H9 (cell line): ENCODE measurements around the gene TMBIM6. TPM values are rescaled to one million over a fixed set of nuclear protein-coding genes. Genes with fewer than 3 reads are reported as not detected.
"Not testable (repeated sequence)": the region's sequence is repeated elsewhere in the genome, so short reads cannot be mapped to it uniquely, and the experiment has no call there.

Source experiments
- DNase-seq: peaks from one replicate; pipeline ENCODE4 v3.0.0-alpha.2; 2017
- H2AFZ ChIP-seq: one replicate; pipeline ENCODE4 v1.6.1; 2013; ENCODE audit warnings: mild to moderate bottlenecking, low read length, control low read depth, moderate library complexity
- H2AK5ac ChIP-seq: 2 replicates; pipeline ENCODE4 v1.6.1; 2013; ENCODE audit warnings: low read length, control low read depth, mixed read lengths; ENCODE audit not compliant: insufficient read length
- H2BK120ac ChIP-seq: one replicate; pipeline ENCODE4 v1.6.1; 2013; ENCODE audit warnings: low read depth, mild to moderate bottlenecking, low read length, control low read depth, inconsistent platforms; ENCODE audit not compliant: poor library complexity, severe bottlenecking
- H2BK12ac ChIP-seq: 2 replicates; pipeline ENCODE4 v1.6.1; 2013; ENCODE audit warnings: low read length, control low read depth, mixed read lengths, low read depth; ENCODE audit not compliant: insufficient read length
- H2BK15ac ChIP-seq: 2 replicates; pipeline ENCODE4 v1.6.1; 2013; ENCODE audit warnings: low read depth, low read length, control low read depth
- H2BK20ac ChIP-seq: one replicate; pipeline ENCODE4 v1.6.1; 2013; ENCODE audit warnings: low read depth, mild to moderate bottlenecking, low read length, control low read depth, inconsistent platforms; ENCODE audit not compliant: poor library complexity, severe bottlenecking
- H2BK5ac ChIP-seq: 2 replicates; pipeline ENCODE4 v1.6.1; 2013; ENCODE audit warnings: low read length, control low read depth, mixed read lengths; ENCODE audit not compliant: insufficient read length
- H3K14ac ChIP-seq: 2 replicates; pipeline ENCODE4 v1.6.1; 2013; ENCODE audit warnings: low read length, control low read depth; ENCODE audit not compliant: insufficient read depth
- H3K18ac ChIP-seq: 2 replicates; pipeline ENCODE4 v1.6.1; 2013; ENCODE audit warnings: low read depth, mild to moderate bottlenecking, mixed read lengths, low read length, control low read depth; ENCODE audit not compliant: insufficient read length
- H3K23ac ChIP-seq: 2 replicates; pipeline ENCODE4 v1.6.1; 2013; ENCODE audit warnings: low read length, control low read depth, mixed read lengths, low read depth; ENCODE audit not compliant: insufficient read length
- H3K23me2 ChIP-seq: 2 replicates; pipeline ENCODE4 v1.6.1; 2013; ENCODE audit warnings: low read depth, mild to moderate bottlenecking, mixed read lengths, low read length, control low read depth; ENCODE audit not compliant: insufficient read length, poor library complexity, severe bottlenecking
- H3K27ac ChIP-seq: 2 replicates; pipeline ENCODE4 v1.5.1; 2013; ENCODE audit warnings: low read length, control low read depth, mixed read lengths, low read depth; ENCODE audit not compliant: insufficient read length
- H3K27me3 ChIP-seq: 2 replicates; pipeline ENCODE4 v1.6.1; 2013; ENCODE audit warnings: low read length, control low read depth, inconsistent platforms; ENCODE audit not compliant: insufficient read depth
- H3K4ac ChIP-seq: 2 replicates; pipeline ENCODE4 v1.6.1; 2013; ENCODE audit warnings: low read depth, mild to moderate bottlenecking, control low read depth, inconsistent platforms, low read length, moderate library complexity
- H3K4me1 ChIP-seq: 2 replicates; pipeline ENCODE4 v1.6.1; 2013; ENCODE audit warnings: low read length, control low read depth, inconsistent platforms; ENCODE audit not compliant: insufficient read depth
- H3K4me2 ChIP-seq: 2 replicates; pipeline ENCODE4 v1.6.1; 2013; ENCODE audit warnings: low read length, control low read depth, mixed read lengths; ENCODE audit not compliant: insufficient read length, insufficient read depth
- H3K56ac ChIP-seq: 2 replicates; pipeline ENCODE4 v1.6.1; 2013; ENCODE audit warnings: low read depth, mild to moderate bottlenecking, mixed read lengths, low read length, control low read depth; ENCODE audit not compliant: insufficient read length
- H3K79me1 ChIP-seq: 2 replicates; pipeline ENCODE4 v1.6.1; 2013; ENCODE audit warnings: low read depth, mild to moderate bottlenecking, moderate library complexity, low read length, control low read depth, inconsistent platforms; ENCODE audit not compliant: insufficient read depth, poor library complexity, severe bottlenecking
- H3K79me2 ChIP-seq: 2 replicates; pipeline ENCODE4 v1.6.1; 2013; ENCODE audit warnings: low read length, control low read depth, inconsistent platforms; ENCODE audit not compliant: insufficient read depth
- H3K9ac ChIP-seq: 2 replicates; pipeline ENCODE4 v1.6.1; 2013; ENCODE audit warnings: low read length, control low read depth, mixed read lengths; ENCODE audit not compliant: insufficient read length; ENCODE audit errors: extremely low read depth
- H3K9me3 ChIP-seq: one replicate; pipeline ENCODE4 v1.6.1; 2013; ENCODE audit warnings: low read depth, low read length, inconsistent platforms; ENCODE audit not compliant: control insufficient read depth
- H3T11ph ChIP-seq: one replicate; pipeline ENCODE4 v1.6.1; 2013; ENCODE audit warnings: mild to moderate bottlenecking, low read length, control low read depth, inconsistent platforms
- H4K20me1 ChIP-seq: one replicate; pipeline ENCODE4 v1.6.1; 2013; ENCODE audit not compliant: control insufficient read depth, insufficient read length, insufficient read depth
- H4K5ac ChIP-seq: 2 replicates; pipeline ENCODE4 v1.6.1; 2013; ENCODE audit warnings: low read depth, mild to moderate bottlenecking, mixed read lengths, low read length, control low read depth; ENCODE audit not compliant: insufficient read length
- H4K8ac ChIP-seq: replicated peaks from 2 replicates; pipeline ENCODE4 v1.6.1; 2013; ENCODE audit warnings: low read length, control low read depth, mixed read lengths, low read depth; ENCODE audit not compliant: insufficient read length
- H4K91ac ChIP-seq: 2 replicates; pipeline ENCODE4 v1.6.1; 2013; ENCODE audit warnings: low read depth, mild to moderate bottlenecking, moderate library complexity, mixed read lengths, low read length, control low read depth; ENCODE audit not compliant: insufficient read length
- H3K27ac Mint-ChIP-seq, 3 experiments: 2 replicates in 2 of 3; 3 replicates in 1 of 3; pipeline ENCODE4 v1.8.0; 2020 to 2021; ENCODE audit warnings: mixed read lengths in 3 of 3, mild to moderate bottlenecking in 1 of 3, moderate library complexity in 1 of 3
- H3K27me3 Mint-ChIP-seq: 2 replicates; pipeline ENCODE4 v1.8.0; 2021; ENCODE audit warnings: low read depth, mild to moderate bottlenecking, moderate library complexity, mixed read lengths
- H3K36me3 Mint-ChIP-seq, 3 experiments: 2 replicates in 2 of 3; 3 replicates in 1 of 3; pipeline ENCODE4 v1.8.0; 2020 to 2021; ENCODE audit warnings: low read depth in 3 of 3, mixed read lengths in 3 of 3; ENCODE audit not compliant: insufficient read depth in 1 of 3
- H3K4me1 Mint-ChIP-seq, 2 experiments: 2 replicates each; pipeline ENCODE4 v1.8.0; 2020; ENCODE audit warnings: mixed read lengths in 2 of 2
- H3K4me3 Mint-ChIP-seq, 2 experiments: 2 replicates in 1 of 2; 3 replicates in 1 of 2; pipeline ENCODE4 v1.8.0; 2020 to 2021; ENCODE audit warnings: mild to moderate bottlenecking in 2 of 2, mixed read lengths in 2 of 2, moderate library complexity in 1 of 2
- H3K9me3 Mint-ChIP-seq, 2 experiments: 2 replicates in 1 of 2; 3 replicates in 1 of 2; pipeline ENCODE4 v1.8.0; 2020; ENCODE audit warnings: mild to moderate bottlenecking in 2 of 2, mixed read lengths in 2 of 2, moderate library complexity in 1 of 2
- WGBS: extraction: QIAGEN DNeasy Blood & Tissue Kit; methylation state at CpG from one replicate; pipeline ENCODE4 v1.1.7; 2013; ENCODE audit warnings: missing lambda C conversion rate, low lambda C conversion rate, mixed read lengths; ENCODE audit not compliant: insufficient read length; ENCODE audit errors: extremely low coverage; 5-methylcytosine and 5-hydroxymethylcytosine counted together
- total RNA-seq: library from RNA; stranded (reverse); gene quantifications from 2 replicates; pipeline ENCODE4 v1.2.1, GENCODE V29; 2021
- TF ChIP-seq, protein P1 (sequence below): fragments of 200-600 bp; sonication (generic); conservative IDR thresholded peaks from 3 replicates; pipeline ENCODE4 v1.8.0; 2021; ENCODE audit warnings: antibody characterized with exemption, mild to moderate bottlenecking

TMBIM6 gene
- total RNA-seq, 1 experiment from 2014 or later, result 362 TPM

- peaks cover 14% of the 10 kb centered on the region; the same call in 1 of the 2 replicates for H3K79me2 ChIP-seq
- H2BK20ac ChIP-seq, result no peak overlapping the region
- Mint-ChIP-seq H3K9me3 (no peaks in the 10 kb centered on the region), H3K27me3 (peaks cover 31% of the 10 kb centered on the region), H3K4me1 (peaks cover 20 to 24% of the 10 kb centered on the region in 2 experiments), H3K27ac (no peak overlapping the region), H3K36me3 (no peaks in the 10 kb centered on the region), H3K4me3 (no peak overlapping the region)
- no peak overlapping the region for H2BK120ac ChIP-seq
- H3K14ac ChIP-seq, result no peak overlapping the region; the same call in 1 of the 2 replicates
- H4K5ac ChIP-seq, result no peak overlapping the region
- TF ChIP-seq, protein P1, sequence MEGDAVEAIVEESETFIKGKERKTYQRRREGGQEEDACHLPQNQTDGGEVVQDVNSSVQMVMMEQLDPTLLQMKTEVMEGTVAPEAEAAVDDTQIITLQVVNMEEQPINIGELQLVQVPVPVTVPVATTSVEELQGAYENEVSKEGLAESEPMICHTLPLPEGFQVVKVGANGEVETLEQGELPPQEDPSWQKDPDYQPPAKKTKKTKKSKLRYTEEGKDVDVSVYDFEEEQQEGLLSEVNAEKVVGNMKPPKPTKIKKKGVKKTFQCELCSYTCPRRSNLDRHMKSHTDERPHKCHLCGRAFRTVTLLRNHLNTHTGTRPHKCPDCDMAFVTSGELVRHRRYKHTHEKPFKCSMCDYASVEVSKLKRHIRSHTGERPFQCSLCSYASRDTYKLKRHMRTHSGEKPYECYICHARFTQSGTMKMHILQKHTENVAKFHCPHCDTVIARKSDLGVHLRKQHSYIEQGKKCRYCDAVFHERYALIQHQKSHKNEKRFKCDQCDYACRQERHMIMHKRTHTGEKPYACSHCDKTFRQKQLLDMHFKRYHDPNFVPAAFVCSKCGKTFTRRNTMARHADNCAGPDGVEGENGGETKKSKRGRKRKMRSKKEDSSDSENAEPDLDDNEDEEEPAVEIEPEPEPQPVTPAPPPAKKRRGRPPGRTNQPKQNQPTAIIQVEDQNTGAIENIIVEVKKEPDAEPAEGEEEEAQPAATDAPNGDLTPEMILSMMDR, result no peak
- H2AFZ ChIP-seq, result no peak overlapping the region
- H3K9ac ChIP-seq, result no peak overlapping the region
- no peak overlapping the region for H3K4ac ChIP-seq
- no peak overlapping the region for H4K8ac ChIP-seq
- no peak overlapping the region for H2BK5ac ChIP-seq
- H4K91ac ChIP-seq, result no peak overlapping the region
- H4K20me1 ChIP-seq, result no peaks in the 10 kb centered on the region
- H2BK12ac ChIP-seq, result no peak overlapping the region
- no peak for DNase-seq
- H3T11ph ChIP-seq, result no peak overlapping the region
- no peak overlapping the region for H3K18ac ChIP-seq
- H3K4me1 ChIP-seq, result peaks cover 11% of the 10 kb centered on the region
- WGBS, result no CpG with 5 or more reads among the region's 3 CpGs
- no peaks in the 10 kb centered on the region for H3K79me1 ChIP-seq
- no peak overlapping the region for H3K23ac ChIP-seq
- no peak overlapping the region for H3K4me2 ChIP-seq
- H2AK5ac ChIP-seq, result no peak overlapping the region
- H3K23me2 ChIP-seq, result peaks cover 14% of the 10 kb centered on the region
- no peak overlapping the region for H2BK15ac ChIP-seq
- no peak overlapping the region for H3K27ac ChIP-seq
- peaks cover 4% of the 10 kb centered on the region; the same call in 1 of the 2 replicates for H3K27me3 ChIP-seq
- no peak overlapping the region for H3K56ac ChIP-seq
- no peaks in the 10 kb centered on the region for H3K9me3 ChIP-seq
Observed at GRCh38 chr12:49708851-49709250, 32.5 kb upstream of the TMBIM6 start.

DNA sequence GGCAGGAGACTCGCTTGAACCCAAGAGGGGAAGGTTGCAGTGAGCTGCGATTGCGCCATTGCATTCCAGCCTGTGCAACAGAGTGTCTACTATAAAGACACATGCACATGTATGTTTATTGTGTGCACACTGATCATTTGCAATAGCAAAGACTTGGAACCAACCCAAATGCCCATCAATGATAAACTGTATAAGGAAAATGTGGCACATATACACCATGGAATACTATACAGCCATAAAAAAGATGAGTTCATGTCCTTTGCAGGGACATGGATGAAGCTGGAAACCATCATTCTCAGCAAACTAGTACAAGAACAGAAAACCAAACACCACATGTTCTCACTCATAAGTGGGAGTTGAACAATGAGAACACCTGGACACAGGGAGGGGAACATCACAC, 27.4 kb upstream of the TMBIM6 start:
- not testable (repeated sequence) for H3K9ac ChIP-seq, H3K4me1 Mint-ChIP-seq, H3K79me1 ChIP-seq, H4K20me1 ChIP-seq, H4K8ac ChIP-seq, H2BK20ac ChIP-seq, H2BK15ac ChIP-seq, H3K9me3 Mint-ChIP-seq, H3K56ac ChIP-seq, H3K4me1 ChIP-seq, H4K91ac ChIP-seq, H2AK5ac ChIP-seq, H3K4me2 ChIP-seq, H2BK120ac ChIP-seq, H3K27ac ChIP-seq, H3K36me3 Mint-ChIP-seq, H3K27ac Mint-ChIP-seq, H2BK5ac ChIP-seq, H3K18ac ChIP-seq, H2AFZ ChIP-seq, H3K23ac ChIP-seq, H3T11ph ChIP-seq, H4K5ac ChIP-seq, DNase-seq, H2BK12ac ChIP-seq, H3K4me3 Mint-ChIP-seq, H3K9me3 ChIP-seq, H3K79me2 ChIP-seq, H3K27me3 ChIP-seq, H3K14ac ChIP-seq, H3K4ac ChIP-seq, H3K23me2 ChIP-seq
- H3K27me3 Mint-ChIP-seq, result peaks cover 37% of the 10 kb centered on the region
- WGBS, result no CpG with 5 or more reads among the region's 3 CpGs
